ENCODE measurements around the gene RNU1-3. TPM values are rescaled to one million over a fixed set of nuclear protein-coding genes. Genes with fewer than 3 reads are reported as not detected.
"Not testable (repeated sequence)": the region's sequence is repeated elsewhere in the genome, so short reads cannot be mapped to it uniquely, and the experiment has no call there.

The RNU1-3 gene
- total RNA-seq, 2 experiments from 2014 or later = 820 to 1,043 TPM

DNA sequence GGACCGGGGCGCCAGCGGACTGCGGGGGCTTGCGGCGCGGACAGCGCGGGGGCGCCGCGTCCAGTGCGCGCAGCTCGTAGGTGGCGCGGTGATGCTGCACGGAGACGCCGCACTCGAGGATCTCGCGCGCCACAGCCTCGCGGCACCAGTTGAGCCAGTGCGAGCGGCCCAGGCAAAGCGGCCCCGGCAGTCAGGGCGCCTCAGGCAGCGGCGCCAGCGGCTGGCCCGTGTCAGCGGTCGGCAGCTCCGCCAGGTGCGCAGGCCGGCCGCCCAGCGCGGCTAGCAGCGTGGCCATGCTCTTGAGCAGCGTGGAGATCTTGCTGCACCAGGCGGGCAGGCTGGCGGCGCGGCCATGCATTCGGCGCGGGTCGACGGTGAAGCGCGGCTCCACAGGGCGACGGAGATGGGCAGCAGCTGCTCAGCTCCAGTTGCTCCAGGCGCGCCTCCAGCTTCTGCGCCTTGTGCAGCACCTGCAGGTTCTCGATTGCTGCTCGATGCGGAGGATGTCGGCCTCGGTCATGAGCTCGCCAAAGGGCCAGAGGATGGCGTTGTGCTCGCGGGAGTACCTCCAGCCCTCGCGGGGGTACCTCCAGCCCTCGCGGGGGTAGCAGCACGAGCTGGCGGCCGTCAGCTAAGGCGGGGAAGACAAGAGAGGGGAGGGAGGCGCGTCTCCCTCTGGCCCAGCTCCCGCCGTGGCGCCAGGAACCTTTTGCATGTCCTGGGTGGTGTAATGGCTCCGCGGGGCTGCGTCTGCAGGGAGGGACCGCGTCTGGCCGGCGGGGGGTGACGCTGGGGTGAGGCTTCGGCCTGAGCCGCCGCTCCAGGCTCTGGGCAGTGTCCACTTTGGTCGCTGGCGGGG is 26.9 kb upstream of the RNU1-3 start:
- H3K9me3 Mint-ChIP-seq; H3K27me3 Mint-ChIP-seq; H3K4me3 Mint-ChIP-seq; H3K27ac Mint-ChIP-seq; H3K36me3 Mint-ChIP-seq (ENCODE audit: low read depth); intact Hi-C loops (cut with micrococcal nuclease); DNase-seq; H3K4me1 Mint-ChIP-seq (ENCODE audit: low read depth): not testable (repeated sequence)
- ChIA-PET POLR2A (interaction anchor here (1.0 to 1.2 kb wide), 2 partner anchors 8 to 16 kb away, joined by 3 read pairs; no protein-coding TSS in a partner anchor), CTCF (interaction anchor here (1.4 kb wide), 1 partner anchor 13 kb away, joined by 3 read pairs; no protein-coding TSS in a partner anchor)
- ATAC-seq = peak; percentile 17

DNA sequence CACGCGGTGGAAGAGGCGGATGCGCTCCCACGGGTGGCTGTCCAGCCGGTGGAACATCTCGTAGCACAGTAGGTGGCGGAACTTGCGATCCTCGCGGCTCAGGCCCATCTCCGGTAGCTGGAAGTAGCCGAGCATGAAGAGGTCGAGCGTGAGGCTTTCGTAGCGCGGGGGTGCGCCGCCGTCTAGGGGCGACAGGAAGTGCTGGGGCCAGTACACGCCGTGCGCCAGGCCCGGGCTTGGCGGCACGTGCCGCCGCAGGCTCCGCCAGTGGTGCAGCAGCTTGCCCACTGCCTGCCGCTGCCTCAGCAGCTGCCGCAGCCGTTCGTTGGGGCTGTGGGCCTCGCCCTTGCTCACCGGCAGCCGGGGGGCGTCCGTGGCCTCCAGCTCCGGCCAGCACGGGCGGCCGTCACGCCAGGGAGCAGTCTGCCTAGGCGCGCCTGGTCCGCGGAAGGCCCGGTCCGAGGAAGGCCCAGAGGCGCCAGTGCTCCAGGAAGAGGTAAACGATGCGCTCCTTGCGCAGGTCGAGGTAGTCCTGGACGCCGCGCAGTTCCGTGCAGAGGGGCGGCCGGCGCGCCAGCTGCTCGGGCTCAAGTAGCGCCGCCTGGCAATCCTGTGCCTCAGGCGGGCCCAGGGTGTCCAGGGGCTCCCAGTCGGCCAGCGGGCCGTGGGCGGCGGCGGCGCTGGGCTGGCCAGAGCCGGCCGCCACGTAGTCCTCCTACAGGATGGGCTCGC is 26.1 kb upstream of the RNU1-3 start:
- H3K9me3 Mint-ChIP-seq; H3K4me3 Mint-ChIP-seq; H3K36me3 Mint-ChIP-seq (ENCODE audit: low read depth); intact Hi-C loops (cut with micrococcal nuclease); H3K4me1 Mint-ChIP-seq (ENCODE audit: low read depth); H3K27ac Mint-ChIP-seq; DNase-seq; H3K27me3 Mint-ChIP-seq: not testable (repeated sequence)
- peak; percentile 34 for ATAC-seq
- POLR2A ChIA-PET = interaction anchor here (1.0 to 1.2 kb wide), 2 partner anchors 8 to 15 kb away, joined by 3 read pairs; no protein-coding TSS in a partner anchor
- CTCF ChIA-PET = interaction anchor here (1.4 kb wide), 1 partner anchor 14 kb away, joined by 3 read pairs; no protein-coding TSS in a partner anchor

DNA sequence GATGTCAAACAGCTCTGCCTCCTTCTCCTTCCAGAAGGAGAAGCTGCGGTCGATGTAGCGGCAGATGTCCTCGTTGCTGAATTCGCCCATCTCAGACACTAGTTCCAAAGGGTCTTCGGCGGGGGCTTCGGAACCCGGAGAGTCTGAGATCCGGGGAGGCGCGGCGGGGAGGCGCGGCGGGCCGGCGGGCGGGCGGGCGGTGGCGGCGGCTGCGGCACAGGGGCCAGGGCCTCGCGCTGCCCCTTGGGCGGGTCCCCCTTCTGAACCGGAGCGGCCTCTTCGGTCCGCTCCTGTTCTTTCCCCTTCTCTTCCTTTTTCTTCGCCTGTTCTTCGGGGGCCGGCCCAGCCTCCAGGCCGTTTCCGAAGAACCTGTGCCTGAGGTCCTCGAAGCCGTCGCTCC is 25.5 kb upstream of the RNU1-3 start:
- ATAC-seq; H3K9me3 Mint-ChIP-seq; H3K4me3 Mint-ChIP-seq; POLR2A ChIA-PET; H3K36me3 Mint-ChIP-seq (ENCODE audit: low read depth); H3K27ac Mint-ChIP-seq; intact Hi-C loops (cut with micrococcal nuclease); H3K4me1 Mint-ChIP-seq (ENCODE audit: low read depth); DNase-seq; CTCF ChIA-PET; H3K27me3 Mint-ChIP-seq: not testable (repeated sequence)

DNA sequence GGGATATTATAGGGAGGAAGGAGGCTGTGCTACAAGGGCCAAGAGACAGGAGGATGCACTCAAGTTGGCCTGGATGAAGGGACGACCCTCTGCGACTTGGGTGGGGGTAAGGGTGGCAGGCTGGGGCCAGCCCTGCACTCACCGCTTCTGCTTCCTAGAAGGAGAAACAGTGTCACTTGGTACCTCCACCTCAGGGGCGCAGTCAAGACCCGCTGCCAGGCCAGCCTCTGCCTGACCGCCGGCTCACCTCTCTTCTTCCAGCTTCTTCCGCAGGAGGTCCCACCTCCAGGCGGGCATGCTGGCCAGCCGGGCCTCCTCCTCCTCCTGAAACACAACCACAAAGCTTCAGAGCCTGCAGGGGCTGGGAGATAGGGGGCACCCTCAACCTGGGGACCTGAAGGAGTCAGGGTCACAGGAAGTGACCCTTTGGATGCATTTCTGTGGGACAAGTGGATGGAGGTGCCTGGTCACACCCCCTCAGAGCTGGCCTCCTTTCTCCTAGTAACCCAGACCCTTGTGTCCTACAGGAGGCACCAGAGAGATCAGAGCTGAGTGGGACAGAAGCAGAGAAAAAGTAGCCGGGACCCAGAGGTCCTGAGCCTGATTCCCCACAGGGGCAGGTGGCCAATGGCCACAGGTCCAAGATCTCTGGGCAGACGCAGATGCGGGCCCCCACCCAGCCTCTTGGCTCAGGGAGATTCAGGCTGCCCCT is 24.4 kb upstream of the RNU1-3 start:
- H3K27me3 Mint-ChIP-seq; H3K9me3 Mint-ChIP-seq; intact Hi-C loops (cut with micrococcal nuclease); H3K4me3 Mint-ChIP-seq; H3K4me1 Mint-ChIP-seq (ENCODE audit: low read depth); ATAC-seq; POLR2A ChIA-PET; H3K27ac Mint-ChIP-seq; H3K36me3 Mint-ChIP-seq (ENCODE audit: low read depth); DNase-seq: not testable (repeated sequence)
- CTCF ChIA-PET = interaction anchor here (1.2 kb wide), 1 partner anchor 9 kb away, joined by 4 read pairs; no protein-coding TSS in a partner anchor

DNA sequence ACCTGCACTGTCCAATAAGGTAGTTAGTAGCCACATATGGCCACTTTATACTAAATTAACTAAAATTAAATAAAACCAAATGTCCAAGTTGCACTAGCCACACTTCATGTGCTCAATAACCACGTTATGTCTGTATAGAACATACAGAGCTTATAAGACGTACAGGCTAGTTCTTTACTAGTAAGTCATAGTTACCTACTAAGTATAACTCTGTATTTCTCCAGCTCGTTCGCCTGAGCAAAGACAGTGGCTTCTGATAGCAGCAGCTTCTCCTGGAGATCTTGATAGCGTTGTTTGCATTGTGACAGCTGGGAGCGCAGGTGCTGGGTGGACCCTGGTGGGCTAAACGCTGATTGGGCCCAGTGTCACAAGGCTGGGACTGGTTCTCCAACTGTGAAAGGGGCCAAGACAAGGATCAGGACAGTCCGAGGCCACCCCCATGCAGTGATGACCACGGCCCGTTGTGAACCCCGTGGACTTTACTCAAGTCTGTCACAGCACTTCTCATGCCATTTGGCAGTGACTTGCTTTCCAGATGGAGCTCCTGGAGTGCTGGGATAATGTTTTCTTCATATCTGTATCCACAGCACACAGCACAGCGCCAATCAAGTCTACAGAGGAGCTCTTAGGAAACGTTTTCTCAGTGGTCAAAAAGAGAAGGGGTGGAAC is 20.5 kb upstream of the RNU1-3 start:
- H3K4me3 Mint-ChIP-seq; H3K4me1 Mint-ChIP-seq (ENCODE audit: low read depth); H3K27me3 Mint-ChIP-seq; CTCF ChIA-PET; DNase-seq; ATAC-seq; intact Hi-C loops (cut with micrococcal nuclease); H3K36me3 Mint-ChIP-seq (ENCODE audit: low read depth); H3K9me3 Mint-ChIP-seq; H3K27ac Mint-ChIP-seq: not testable (repeated sequence)
- POLR2A ChIA-PET = interaction anchor here (1.6 kb wide), 1 partner anchor 14 kb away, joined by 4 read pairs; no protein-coding TSS in a partner anchor

DNA sequence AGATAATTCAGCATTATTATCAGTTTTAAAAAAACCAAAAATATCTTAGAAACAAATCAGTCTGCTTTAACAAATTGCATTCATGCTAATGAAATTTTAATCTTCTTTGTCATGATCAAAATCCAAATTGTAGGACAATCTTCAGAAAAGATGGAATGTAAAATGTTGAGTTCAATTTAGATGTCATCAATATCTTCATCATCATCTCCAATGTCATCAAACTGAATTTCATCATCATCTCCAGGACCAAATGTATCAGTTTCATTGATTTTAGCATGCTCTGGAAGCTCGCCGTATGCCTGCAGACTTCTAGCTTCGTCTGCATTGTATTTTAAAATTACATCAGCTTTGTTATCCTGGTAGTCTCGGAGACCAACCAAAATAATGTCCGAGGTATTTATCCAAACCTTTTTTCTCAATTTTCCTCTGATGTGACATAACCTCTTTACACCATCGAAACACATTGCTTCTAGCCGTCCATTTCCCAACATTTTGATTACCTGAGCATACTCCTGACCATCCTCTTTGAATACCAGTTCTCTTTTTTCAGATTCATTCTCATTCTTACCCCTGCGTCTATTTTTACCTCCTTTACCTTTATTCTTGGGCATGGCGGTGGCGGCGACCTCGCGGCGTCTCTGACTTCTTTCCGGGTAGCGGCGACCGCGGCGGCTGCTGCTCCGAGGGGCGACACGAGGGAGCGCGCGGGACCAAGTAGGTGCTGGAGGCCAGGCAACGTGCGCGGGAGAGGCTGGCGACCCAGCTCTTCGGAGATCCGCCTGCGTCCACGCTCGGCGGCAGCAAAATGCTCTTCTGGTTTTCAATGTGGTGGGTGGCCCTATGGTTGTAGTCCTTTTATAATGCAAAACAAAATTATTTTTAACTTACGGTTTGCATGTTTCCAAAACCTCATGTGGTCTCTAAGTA is 19.0 kb upstream of the RNU1-3 start:
- H3K4me1 Mint-ChIP-seq (ENCODE audit: low read depth); H3K27me3 Mint-ChIP-seq; H3K27ac Mint-ChIP-seq; CTCF ChIA-PET; DNase-seq; H3K9me3 Mint-ChIP-seq; H3K36me3 Mint-ChIP-seq (ENCODE audit: low read depth); ATAC-seq; intact Hi-C loops (cut with micrococcal nuclease): not testable (repeated sequence)
- POLR2A ChIA-PET = interaction anchor here (1.6 kb wide), 1 partner anchor 16 kb away, joined by 4 read pairs; no protein-coding TSS in a partner anchor
- peak overlapping the region; percentile 6 for H3K4me3 Mint-ChIP-seq

DNA sequence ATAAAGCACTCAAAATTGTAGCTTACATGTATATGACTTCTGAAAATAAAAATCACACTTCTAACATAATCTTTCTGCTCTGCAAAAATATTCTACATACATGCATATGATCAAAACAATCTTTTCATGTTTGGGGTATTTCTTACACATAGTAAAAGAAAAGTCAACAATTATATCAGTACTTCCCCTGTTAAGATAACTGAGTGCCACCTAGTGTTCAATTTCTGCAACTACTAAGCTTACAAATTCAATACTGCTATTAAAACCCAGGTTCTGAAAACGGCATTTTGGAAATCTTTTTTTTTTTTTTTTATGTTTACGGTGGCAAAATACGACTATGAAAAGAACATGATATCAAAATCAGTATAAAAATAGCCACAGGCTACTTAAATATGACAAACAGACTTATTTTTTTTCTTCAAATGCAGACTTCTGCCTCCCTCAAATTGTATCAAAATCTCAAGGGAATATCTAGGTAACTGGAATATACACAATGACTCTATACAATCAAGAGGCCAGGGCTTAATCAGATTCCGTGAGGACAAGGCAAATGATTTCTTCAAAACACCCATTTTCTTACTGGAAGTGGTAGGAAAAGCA is 18.1 kb upstream of the RNU1-3 start:
- H3K27me3 Mint-ChIP-seq; H3K36me3 Mint-ChIP-seq (ENCODE audit: low read depth); intact Hi-C loops (cut with micrococcal nuclease); POLR2A ChIA-PET; H3K9me3 Mint-ChIP-seq; CTCF ChIA-PET; DNase-seq; H3K4me3 Mint-ChIP-seq; H3K4me1 Mint-ChIP-seq (ENCODE audit: low read depth); H3K27ac Mint-ChIP-seq: not testable (repeated sequence)
- ATAC-seq = peak; percentile 73
- TF ChIP-seq, protein P1, sequence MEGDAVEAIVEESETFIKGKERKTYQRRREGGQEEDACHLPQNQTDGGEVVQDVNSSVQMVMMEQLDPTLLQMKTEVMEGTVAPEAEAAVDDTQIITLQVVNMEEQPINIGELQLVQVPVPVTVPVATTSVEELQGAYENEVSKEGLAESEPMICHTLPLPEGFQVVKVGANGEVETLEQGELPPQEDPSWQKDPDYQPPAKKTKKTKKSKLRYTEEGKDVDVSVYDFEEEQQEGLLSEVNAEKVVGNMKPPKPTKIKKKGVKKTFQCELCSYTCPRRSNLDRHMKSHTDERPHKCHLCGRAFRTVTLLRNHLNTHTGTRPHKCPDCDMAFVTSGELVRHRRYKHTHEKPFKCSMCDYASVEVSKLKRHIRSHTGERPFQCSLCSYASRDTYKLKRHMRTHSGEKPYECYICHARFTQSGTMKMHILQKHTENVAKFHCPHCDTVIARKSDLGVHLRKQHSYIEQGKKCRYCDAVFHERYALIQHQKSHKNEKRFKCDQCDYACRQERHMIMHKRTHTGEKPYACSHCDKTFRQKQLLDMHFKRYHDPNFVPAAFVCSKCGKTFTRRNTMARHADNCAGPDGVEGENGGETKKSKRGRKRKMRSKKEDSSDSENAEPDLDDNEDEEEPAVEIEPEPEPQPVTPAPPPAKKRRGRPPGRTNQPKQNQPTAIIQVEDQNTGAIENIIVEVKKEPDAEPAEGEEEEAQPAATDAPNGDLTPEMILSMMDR (IDR thresholded peaks at IDR 0.05) = peak; percentile 43

DNA sequence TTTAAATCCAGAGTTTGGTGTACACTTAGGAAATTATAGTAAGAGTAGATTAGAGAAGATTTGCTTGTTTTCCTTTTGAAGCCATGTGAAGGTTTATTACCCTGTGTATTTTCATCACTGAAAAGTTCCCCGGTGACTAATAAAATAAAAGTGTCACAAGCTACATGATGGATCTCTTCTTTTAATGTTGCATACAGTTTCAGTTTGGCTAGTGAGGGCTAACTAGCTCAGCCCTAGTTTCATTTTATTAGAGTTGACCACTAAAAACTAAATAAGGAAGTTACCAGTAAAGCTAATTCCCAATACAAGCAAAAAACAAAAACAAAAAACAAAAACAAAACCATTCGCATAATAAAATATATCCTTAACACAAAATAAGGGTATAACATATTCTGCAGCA is 17.4 kb upstream of the RNU1-3 start:
- H3K27ac Mint-ChIP-seq; CTCF ChIA-PET; POLR2A ChIA-PET; intact Hi-C loops (cut with micrococcal nuclease); H3K9me3 Mint-ChIP-seq; ATAC-seq; H3K4me3 Mint-ChIP-seq; DNase-seq; H3K36me3 Mint-ChIP-seq (ENCODE audit: low read depth); H3K4me1 Mint-ChIP-seq (ENCODE audit: low read depth): not testable (repeated sequence)
- H3K27me3 Mint-ChIP-seq = peaks cover 13% of the 10 kb centered on the region

DNA sequence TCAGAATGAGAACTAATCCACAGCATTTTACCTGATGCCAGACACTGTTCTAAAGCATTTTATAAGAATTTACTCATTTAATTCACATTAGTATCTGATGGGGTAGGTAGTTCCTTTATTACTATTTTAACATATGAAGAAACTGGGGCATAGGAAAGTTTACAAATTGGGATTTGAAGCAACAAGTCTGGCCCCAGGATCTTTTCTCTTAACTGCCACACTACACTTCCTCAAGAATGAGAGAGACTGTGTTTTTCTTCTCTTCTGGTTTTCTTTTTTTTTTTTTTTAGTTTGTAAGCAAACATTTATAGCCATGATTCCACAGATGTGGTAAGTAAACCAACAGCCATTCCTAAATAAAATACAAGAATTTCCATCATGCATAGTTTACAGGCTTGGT is 16.1 kb upstream of the RNU1-3 start:
- H3K9me3 Mint-ChIP-seq; POLR2A ChIA-PET; DNase-seq; ATAC-seq; H3K27ac Mint-ChIP-seq; CTCF ChIA-PET; H3K36me3 Mint-ChIP-seq (ENCODE audit: low read depth); intact Hi-C loops (cut with micrococcal nuclease); H3K4me3 Mint-ChIP-seq: not testable (repeated sequence)
- Mint-ChIP-seq H3K27me3 (peaks cover 25% of the 10 kb centered on the region), H3K4me1 (ENCODE audit: low read depth) (peaks cover 12% of the 10 kb centered on the region)
